HG02938 (cell line): ENCODE data around the gene PRPF6.

Experiments used
- ATAC-seq: cut with Tn5 transposase; IDR thresholded peaks from one replicate; pipeline ENCODE4 v1.9.1; 2021; ENCODE audit warnings: mild to moderate bottlenecking, moderate library complexity; ENCODE audit not compliant: unreplicated experiment

The PRPF6 gene, protein sequence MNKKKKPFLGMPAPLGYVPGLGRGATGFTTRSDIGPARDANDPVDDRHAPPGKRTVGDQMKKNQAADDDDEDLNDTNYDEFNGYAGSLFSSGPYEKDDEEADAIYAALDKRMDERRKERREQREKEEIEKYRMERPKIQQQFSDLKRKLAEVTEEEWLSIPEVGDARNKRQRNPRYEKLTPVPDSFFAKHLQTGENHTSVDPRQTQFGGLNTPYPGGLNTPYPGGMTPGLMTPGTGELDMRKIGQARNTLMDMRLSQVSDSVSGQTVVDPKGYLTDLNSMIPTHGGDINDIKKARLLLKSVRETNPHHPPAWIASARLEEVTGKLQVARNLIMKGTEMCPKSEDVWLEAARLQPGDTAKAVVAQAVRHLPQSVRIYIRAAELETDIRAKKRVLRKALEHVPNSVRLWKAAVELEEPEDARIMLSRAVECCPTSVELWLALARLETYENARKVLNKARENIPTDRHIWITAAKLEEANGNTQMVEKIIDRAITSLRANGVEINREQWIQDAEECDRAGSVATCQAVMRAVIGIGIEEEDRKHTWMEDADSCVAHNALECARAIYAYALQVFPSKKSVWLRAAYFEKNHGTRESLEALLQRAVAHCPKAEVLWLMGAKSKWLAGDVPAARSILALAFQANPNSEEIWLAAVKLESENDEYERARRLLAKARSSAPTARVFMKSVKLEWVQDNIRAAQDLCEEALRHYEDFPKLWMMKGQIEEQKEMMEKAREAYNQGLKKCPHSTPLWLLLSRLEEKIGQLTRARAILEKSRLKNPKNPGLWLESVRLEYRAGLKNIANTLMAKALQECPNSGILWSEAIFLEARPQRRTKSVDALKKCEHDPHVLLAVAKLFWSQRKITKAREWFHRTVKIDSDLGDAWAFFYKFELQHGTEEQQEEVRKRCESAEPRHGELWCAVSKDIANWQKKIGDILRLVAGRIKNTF

DNA sequence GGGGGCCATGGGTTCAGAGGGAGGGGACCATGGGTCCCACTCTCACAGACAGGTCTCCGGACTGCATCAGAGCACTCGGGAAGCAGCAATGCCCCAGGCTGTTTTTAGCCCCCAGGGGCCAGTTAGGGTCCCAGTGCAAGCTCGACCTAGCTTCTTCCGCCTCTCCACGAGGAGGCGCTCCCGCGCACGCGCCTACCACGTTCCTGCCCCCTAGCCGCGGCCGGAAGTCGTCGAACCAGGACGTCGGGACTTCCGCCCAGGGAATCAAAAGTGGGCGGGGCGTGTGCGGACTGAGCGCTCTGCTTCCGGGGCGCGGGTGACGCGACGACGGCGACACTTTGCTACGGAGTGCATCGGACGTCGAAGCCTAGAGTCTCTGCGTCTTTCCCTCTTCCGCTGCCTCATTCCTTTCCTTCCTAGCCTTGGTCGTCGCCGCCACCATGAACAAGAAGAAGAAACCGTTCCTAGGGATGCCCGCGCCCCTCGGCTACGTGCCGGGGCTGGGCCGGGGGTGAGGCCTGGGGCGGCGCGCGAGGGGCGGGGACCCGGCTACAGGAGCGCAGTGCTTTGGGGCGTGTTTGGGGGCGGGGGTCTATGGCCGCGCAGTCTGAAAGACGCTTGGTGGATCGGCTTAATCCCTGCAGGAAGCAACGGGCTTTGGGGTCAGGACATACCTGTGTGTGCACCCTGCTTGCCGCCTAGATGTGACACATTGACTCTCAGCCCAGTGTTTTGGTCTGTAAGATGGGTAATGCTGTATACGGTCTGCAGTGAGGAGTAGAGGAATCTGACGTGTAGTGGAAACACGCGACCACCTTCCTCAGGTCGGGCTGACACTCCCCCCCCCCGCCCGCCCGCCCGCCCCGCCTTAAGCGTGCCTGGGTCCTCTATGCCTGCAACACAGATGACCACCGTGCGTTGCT lies at the start of gene PRPF6:
Gene PRPF6, plus strand, starts transcription at position 327 of the 923 bp plus-strand sequence. Its CDS starts 114 bp downstream, at position 441.
- ATAC-seq: peak; percentile 48

DNA sequence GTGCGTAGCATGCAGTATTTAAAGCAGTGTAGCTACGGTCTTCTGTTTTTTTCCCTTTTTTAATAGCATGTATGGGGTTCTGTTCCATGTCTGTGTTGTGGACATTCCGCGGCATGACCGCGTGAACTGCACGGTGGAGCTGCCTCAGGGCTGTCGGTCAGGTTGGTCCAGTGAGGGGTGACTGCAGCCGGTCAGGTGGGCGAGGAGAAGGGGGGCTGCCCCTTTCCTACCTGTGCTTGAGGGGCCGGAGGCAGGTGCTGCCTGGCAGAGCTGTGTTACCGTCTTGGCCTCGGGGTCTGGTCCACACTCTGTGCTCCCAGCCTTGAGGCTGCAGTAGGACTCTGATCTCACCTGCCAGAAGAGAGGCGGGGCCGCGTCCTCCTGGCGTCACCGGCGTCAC lies 49.2 kb upstream of the PRPF6 start:
- ATAC-seq: no peak

DNA sequence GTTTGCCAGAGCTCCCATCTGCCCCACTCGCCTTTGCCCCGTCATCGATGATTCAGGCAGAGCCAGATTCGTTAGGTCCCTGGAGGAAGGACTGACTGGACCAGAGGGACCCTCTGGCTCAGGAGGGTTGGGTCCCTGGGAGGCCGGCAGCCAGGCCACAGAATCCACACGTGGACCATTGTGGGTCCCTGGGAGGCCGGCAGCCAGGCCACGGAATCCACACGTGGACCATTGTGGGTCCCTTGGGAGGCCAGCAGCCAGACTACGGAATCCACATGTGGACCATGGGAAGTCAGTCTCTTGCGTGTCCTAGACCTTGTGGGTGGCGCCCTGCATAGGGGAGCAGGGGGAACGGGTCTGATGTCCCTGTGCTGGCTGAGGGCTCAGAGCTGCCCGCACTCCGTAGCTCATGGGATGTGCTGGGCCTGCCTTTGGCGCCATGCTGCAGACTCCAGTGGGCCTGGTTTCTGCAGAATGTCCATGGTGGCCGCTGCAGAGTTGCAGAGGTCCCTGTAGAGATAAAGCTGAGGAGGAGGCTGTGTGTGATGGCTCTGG lies 48.2 kb upstream of the PRPF6 start:
- ATAC-seq: no peak

DNA sequence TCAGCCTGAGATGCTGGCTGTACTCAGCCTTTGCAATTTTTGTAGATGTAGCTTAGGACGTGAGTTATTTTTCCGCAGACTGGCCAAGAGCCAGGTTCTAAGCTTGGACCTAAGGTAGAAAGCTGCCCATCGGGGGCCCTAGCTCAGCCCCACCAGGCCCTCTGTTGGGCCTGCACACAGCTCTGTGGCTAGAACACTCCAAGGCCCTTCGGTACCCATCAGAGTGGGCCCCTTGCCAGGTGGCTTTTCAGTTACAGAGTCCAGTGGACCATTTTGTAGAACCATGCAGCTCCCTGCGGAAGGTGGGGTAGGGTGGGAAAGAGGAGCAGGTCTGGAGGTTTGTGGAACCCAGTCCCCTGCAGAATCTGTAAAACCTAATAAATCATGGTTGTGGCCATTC lies 47.3 kb upstream of the PRPF6 start:
- ATAC-seq: no peak

DNA sequence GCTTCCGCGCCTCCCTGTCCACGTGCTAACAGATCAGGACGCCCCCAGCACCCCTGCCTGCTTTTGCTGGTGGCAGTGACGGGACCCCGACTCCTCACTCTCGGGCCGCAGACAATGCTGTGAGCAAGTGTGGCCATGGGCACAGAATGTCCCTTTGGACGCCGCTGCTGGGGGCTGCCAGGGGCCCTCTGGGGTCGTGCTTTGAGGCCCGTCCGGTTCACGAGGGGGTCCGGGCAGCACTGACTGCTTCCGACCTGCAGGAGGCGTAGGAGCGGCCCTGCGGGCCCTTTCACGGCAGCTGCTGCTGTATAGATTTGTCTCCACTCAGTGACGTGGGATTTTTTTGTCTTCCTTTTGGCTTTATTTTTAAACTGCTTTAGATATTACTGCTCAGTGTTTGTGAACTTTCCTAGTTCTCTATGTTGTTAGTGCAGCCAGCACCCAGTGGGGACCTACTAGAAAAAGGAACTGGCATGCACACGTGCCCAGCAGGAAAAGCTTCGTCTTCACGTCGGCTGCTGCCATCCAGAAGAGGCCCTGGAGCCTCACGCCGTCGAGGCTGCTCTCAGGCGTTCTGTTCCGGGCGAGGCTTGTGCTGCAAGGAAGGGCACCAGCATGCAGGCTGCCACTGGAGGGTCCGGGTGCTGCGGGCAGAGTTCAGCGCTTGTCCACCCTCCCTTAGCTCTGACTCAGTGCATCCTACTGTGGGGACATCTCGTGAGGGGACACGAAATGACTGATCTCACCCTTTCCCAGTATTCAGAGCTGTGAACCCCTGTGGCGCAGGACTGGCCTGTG lies 46.5 kb upstream of the PRPF6 start:
- ATAC-seq: no peak

DNA sequence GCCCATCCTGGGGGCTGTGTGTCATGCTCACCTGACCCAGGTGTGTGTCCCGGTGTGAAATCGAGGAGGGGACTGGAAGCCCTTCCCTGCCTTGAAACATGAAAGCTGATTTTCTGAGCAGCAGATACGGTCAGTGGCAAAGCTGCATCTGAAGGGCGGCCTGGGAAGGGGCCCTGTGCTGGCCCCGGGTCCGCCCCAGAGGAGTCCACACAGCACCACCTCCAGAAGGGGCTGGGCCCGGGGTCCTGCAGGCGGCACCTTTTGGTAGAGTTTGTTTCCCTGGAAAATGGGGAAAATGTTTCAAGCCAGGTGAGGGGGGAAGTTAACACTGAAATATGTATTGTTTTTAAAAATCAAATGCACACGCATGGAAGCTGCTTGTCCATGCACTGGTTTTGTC lies 45.5 kb upstream of the PRPF6 start:
- ATAC-seq: no peak

DNA sequence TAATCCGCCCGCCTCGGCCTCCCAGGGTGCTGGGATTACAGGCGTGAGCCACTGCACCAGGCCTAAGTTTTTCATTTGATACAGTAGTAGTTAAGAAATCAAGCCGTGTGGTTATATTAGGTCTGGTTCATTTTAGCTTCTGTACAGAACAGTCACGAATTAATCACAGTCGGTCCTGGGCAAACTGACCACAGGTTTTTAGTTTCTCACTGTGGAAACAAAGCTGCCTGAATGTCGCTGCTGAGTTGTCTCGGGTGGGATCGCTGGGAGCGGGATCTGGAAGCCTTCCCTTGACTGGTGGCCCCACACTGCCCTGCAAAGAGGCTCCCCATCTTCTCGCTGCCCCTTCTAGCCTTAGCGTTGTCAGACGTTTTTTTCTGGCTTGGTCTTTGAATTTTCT lies 43.3 kb upstream of the PRPF6 start:
- no peak for ATAC-seq

DNA sequence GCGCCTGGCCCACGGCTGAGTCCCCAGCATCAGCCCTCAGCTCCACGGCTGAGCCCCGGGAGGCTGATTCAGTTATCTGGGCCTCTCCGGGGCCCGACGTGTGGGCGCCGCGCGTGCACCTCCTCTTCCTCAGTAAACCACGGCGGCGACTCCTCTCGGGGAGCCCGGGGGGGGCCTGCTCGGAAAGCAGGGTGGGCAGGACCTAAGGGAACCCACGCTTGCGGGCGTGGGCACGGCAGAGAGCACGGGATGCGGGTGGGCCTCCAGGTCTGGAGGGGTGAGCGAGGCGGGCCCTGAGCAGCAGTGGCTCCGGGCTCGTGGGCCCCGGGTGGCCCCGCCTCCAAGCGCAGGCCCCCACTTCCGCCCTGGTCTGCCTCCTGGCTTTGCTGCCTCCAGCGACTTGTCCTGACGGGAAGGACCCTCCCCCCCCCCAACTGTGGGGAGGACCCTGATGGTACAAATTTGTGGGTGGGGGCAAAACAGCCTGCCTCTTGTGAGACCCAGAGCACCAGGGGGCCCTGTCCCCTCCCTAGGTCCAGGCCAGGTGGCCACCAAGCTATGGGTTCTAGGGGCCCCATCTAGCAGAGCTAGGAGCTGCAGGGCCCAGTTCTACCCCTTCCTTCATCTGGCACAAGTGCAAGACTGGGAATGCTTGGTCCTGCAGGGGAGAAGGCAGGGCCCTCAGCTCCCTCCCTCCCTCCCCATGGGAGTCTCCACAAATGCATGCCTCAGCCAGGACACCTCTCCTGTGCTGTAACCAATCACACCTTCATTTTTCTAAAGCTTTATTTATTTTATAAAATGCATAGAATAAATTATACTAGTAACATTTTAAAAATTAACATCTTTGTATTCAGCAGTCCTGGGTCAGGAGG lies 41.6 kb upstream of the PRPF6 start:
- no peak for ATAC-seq

DNA sequence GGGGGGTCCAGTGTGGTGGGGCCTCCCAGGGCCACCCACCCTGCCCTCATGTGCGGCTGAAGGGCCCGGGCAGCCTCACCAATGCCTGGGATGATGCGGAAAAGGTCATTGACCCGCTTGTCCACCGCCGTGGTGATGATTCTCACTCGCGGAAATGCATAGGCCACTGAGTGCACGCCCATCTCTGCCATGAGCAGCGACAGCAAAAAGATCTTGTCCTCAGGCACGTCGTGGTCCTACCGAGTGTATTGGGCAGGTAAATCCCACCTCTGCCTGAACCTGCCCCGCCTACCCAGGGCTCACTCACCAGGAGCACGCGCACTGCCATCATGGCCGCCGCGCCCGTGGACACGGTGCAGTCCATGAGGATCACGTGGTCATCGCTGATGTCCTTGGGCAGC lies 40.9 kb upstream of the PRPF6 start:
- ATAC-seq: no peak

DNA sequence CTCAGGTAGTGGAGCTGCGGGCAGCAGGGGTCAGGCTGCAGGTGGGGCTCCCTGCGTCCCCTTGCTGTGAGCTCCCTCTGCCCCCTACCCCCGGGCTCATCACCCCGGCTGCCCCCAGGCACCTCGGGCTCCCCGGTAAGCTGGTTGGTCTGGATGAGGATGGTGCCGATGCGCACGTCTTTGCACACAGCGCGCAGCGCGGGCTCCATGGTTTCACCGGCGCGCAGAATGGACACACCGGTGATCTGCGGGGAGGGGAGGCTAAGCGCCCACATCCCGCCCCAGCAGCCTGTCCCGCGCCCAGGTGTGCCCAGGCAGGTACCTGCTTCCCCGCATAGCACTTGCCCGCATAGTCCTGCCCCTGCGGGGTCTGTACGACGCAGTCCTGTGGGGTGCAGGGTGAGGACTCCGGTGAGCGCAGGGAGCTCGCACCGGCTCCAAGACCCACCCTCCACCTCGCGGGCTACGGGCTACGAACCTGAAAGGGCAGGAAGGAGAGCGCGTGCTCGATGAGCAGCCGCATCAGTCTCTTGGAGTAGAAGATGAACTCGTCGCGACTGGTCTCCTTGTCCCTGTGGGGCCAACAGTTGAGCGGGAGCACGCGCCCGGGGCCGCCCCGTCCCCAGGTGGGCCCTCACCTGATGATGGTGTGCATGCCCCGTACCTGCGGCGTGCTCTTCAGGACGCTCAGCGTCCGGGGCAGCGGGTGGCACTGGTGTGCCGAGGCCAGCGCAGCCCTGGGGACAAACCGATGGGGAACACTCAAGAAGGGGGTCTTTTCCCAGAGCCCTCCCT lies 40.3 kb upstream of the PRPF6 start:
- ATAC-seq: no peak

DNA sequence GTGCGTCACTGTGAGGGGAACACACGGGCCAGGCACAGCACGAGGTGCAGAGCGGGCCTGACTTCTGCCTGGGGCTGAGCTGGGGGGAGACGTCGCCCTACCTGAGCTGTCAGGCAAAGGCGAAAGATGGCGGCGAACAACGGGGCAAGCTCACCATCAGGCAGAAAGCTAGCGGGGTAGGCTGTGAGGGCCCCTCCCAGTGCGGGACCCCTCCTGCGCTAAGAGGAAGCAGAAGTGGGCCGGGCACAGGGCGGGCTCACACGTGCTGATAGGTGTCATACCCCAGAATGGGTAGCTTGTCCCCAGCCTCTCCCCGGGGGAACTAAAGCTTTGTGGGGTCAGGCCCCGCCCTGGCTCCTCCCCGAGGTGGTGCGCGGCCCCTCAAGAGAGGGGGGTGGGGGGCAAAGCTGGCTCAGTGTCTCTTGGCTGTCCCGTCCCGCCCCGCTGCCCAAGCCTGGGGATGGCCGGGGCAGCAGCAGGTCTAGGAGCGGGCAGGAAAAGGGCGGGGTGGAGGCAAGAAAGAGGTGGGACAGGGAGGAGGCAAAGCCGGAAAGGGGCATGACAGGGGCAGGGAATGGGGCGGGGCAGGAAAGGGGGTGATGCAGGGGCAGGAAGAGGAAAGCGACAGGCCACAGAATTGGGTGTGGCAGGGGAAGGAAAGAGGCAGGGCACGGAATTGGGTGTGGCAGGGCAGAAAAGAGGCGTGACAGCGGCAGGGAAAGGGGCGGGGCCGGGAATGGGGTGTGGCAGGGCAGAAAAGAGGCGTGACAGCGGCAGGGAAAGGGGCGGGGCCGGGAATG lies 39.5 kb upstream of the PRPF6 start:
- no peak for ATAC-seq

DNA sequence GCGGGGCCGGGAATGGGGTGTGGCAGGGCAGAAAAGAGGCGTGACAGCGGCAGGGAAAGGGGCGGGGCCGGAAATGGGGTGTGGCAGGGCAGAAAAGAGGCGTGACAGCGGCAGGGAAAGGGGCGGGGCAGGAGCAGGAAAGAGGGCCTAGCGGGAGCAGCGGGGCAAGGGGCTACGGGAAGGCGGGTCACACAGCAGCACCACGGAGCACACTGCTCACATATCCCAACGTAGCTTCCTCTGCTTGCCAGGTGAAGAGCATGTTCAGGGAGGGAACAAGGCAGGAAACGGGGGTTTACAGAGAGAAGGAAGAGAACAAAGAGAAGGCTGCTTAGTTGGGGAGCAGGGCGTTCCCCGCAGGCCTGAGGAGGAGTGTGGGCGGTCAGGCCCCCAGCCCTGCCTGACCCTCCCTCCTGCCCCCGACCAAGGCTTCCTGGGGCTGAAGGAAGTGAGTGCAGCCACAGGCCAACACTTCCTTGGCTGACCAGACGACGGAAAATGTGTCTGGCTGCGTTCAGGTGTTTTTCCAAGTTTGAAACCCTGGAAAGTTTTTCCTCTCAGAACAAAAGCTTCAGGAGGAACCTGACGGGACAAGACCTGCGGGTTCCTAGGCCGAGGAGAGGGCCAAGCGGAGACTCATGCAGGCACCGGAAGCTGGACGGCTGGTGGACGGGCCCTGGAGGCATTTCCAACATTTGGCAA lies 38.5 kb upstream of the PRPF6 start:
- no peak for ATAC-seq

DNA sequence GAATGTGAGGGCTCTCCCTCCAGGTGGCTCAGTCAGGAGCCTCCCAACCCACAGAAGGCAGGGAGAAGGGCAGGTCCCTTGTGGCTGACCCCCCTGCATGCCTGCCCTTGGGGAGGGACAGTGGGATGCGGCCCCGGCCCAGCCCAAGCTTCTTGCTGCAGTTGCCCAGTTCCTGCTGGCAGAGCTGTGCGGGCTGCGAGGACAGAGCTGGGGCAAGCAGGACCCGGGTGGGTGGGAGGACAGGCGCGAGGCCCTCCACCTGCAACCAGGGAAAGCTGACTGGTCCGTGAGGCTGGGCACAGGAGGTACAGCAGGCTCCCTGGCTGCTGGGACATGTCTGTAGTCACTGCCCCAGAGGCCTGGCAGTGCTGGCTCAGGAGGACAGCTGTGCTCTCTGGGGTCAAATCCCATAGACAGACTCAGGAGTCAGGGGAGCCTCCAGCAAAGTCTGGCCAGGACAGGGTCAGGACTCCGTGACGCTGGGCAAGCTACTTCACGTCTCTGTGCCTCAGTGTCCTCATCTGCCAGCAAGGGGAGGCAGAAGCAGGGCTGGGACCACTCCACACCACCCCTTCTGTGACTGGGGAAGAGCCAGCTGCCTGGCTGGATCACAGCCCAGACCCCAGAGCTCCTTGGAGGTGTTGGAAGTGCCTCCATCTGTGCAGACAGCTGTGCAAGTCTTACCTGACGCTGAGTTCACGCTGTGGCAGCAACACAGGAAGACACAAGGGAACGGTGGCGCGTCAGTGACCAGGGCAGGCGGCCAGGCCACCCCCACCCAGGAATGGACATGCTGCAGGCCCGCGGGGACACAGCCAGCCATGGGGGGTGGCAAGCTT lies 37.7 kb upstream of the PRPF6 start:
- ATAC-seq: no peak

DNA sequence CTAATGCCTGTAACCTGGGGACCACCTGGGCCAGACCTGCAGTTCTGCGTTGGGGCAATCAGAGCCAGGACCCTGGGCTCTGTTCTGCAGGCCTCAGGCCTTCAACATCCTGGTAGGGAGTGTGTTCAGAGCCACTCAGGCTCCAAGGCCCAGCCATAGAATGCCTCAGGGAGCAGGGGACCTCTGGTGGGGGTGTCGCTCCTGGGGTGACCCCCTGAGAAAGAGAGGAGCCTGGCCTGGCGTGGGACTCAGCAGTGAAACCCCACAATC lies 37.2 kb upstream of the PRPF6 start:
- ATAC-seq: no peak

DNA sequence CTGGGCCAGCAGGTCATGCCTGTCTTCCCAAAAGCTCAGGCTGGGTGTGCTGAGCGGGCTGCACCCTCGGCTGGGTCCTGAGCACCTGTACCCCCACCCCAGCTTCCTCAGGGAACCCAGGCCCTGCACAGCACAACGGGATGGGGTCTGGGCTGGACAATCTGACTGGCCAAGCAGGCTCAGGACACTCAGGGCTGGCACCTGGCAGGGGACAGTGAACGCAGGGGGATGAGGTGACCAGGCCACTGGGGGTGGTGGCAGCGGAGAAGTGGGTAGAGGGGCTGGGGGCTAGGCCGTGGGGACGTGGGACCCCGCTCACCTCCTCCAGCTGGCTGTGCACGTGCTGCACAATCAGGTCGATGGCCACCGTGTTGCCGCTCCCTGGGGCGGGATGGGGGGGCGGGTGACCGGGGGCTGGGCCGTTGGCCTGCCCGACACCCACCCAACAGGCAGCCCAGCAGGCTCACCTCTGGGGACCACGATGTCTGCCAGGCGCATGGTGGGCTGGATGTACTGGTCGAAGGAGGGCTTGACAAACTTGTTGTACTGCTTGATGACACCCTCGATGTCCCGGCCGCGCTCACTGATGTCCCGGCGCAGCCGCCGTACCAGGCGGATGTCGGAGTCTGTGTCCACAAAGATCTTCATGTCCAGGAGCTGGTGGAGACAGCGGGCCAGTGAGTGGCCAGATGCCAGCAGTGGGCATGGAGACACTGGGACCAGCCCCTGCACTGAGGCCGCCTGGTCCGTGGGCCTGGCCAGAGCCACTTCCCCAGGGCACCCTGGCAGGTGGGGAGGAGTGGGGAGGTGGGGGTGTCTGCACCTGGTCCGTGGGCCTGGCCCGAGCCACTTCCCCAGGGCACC lies 36.6 kb upstream of the PRPF6 start:
- ATAC-seq: no peak
